K562 (cell line): ENCODE data around the gene TRPM8. TPM values are rescaled to one million over a fixed set of nuclear protein-coding genes. Genes with fewer than 3 reads are reported as not detected.

ENCODE experiments used
- ATAC-seq: fragments of 200-7000 bp; cut with Tn5 transposase; 3 replicates; pipeline ENCODE4 v1.9.1; 2020; ENCODE audit warnings: moderate library complexity
- BruUV-seq: library from RNA; stranded (reverse); fragments of 400-500 nt; replicated peaks from 2 replicates; lab custom pipeline; 2021; lab: Mats Ljungman, UMichigan
- CTCF ChIA-PET: fragments of 300-600 bp; formaldehyde crosslinking; extraction: SDS; loops from one replicate; lab custom pipeline; 2021; ENCODE audit warnings: low intra/inter-chr PET ratio; lab: Yijun Ruan, JAX
- POLR2A ChIA-PET: fragments of 300-600, 350-650 bp; sonication (Branson Sonifier 250); formaldehyde crosslinking; extraction: SDS; loops from one replicate; lab custom pipeline; 2021; ENCODE audit warnings: antibody characterized with exemption, inconsistent platforms; lab: Yijun Ruan, JAX
- DNase-seq, 4 experiments: peaks; one replicate each; pipeline versions ENCODE4 v3.0.0 to v3.0.0-alpha.2; 2011 to 2018; ENCODE audit warnings: low spot score in 3 of 4, mixed read lengths in 3 of 4; ENCODE audit errors: extremely low read depth in 1 of 4
- FAIRE-seq: peaks from 2 replicates; lab custom pipeline; 2011; peaks lifted over from hg19 to GRCh38; lab: Jason Lieb, UNC
- H2AFZ ChIP-seq: 2 replicates; pipeline ENCODE4 v1.6.0; 2011; ENCODE audit warnings: low read depth, low read length, control low read depth, inconsistent platforms
- H3K27ac ChIP-seq: fragments of 200-600 bp; 3 replicates; pipeline ENCODE4 v1.8.0; 2011; ENCODE audit warnings: low read depth, mild to moderate bottlenecking, control low read depth, inconsistent platforms, low read length, moderate library complexity, mixed read lengths; ENCODE audit errors: extremely low read depth
- H3K27me3 ChIP-seq, 2 experiments: fragments of 300-600 bp in 1 of 2; 2 replicates in 1 of 2; 3 replicates in 1 of 2; pipeline versions ENCODE4 v1.6.0 to v1.8.0; 2011; ENCODE audit warnings: inconsistent platforms in 2 of 2, low read length in 2 of 2, mild to moderate bottlenecking in 1 of 2, mixed read lengths in 1 of 2, moderate library complexity in 1 of 2; ENCODE audit not compliant: control insufficient read depth in 2 of 2, insufficient read depth in 2 of 2
- H3K36me3 ChIP-seq: fragments of 300-600 bp; 3 replicates; pipeline ENCODE4 v1.8.0; 2011; ENCODE audit warnings: mild to moderate bottlenecking, low read length, inconsistent platforms; ENCODE audit not compliant: control insufficient read depth, insufficient read depth
- H3K4me1 ChIP-seq, 2 experiments: fragments of 200-600 bp in 1 of 2; replicated peaks in 1 of 2; 2 replicates in 1 of 2; 3 replicates in 1 of 2; pipeline versions ENCODE4 v1.5.1 to v1.8.0; 2011; ENCODE audit warnings: inconsistent platforms in 2 of 2, low read length in 2 of 2, mild to moderate bottlenecking in 1 of 2, mixed read lengths in 1 of 2, moderate library complexity in 1 of 2; ENCODE audit not compliant: control insufficient read depth in 2 of 2, insufficient read depth in 2 of 2
- H3K4me2 ChIP-seq: 2 replicates; pipeline ENCODE4 v1.6.1; 2011; ENCODE audit warnings: low read length, control low read depth, inconsistent platforms, mixed read lengths; ENCODE audit not compliant: insufficient read depth
- H3K4me3 ChIP-seq: fragments of 200-600 bp; sonication (generic), shearing (Covaris generic); 2 replicates; pipeline ENCODE4 v1.5.1; 2016; ENCODE audit warnings: control low read depth, inconsistent platforms
- H3K79me2 ChIP-seq: fragments of 200-600 bp; 3 replicates; pipeline ENCODE4 v1.8.0; 2011; ENCODE audit warnings: low read length, inconsistent platforms; ENCODE audit not compliant: control insufficient read depth, insufficient read depth
- H3K9ac ChIP-seq, 2 experiments: 2 replicates each; pipeline versions ENCODE4 v1.6.0 to v1.6.1; 2011; ENCODE audit warnings: low read depth in 2 of 2, low read length in 2 of 2, control low read depth in 1 of 2, inconsistent platforms in 1 of 2, mild to moderate bottlenecking in 1 of 2, mixed read lengths in 1 of 2; ENCODE audit not compliant: insufficient read depth in 1 of 2
- H3K9me1 ChIP-seq: one replicate; pipeline ENCODE4 v1.6.0; 2011; ENCODE audit warnings: inconsistent platforms, mild to moderate bottlenecking, low read length, moderate library complexity; ENCODE audit not compliant: control insufficient read depth, insufficient read depth
- H3K9me3 ChIP-seq: replicated peaks from 2 replicates; pipeline ENCODE4 v1.5.1; 2011; ENCODE audit warnings: low read depth, low read length, inconsistent platforms; ENCODE audit not compliant: control insufficient read depth, insufficient read depth
- H4K20me1 ChIP-seq: replicated peaks from 2 replicates; pipeline ENCODE4 v1.6.1; 2011; ENCODE audit warnings: low read length, inconsistent platforms, mixed read lengths; ENCODE audit not compliant: control insufficient read depth, insufficient read depth
- CHCHD3 ChIP-seq: fragments of 250-450 bp; sonication (Bioruptor Pico); IDR thresholded peaks from 2 replicates; pipeline ENCODE4 v2.1.2; 2022; ENCODE audit warnings: mild to moderate bottlenecking
- KDM5B ChIP-seq: fragments of 200-600 bp; sonication (generic); IDR thresholded peaks from 2 replicates; pipeline ENCODE4 v1.6.1; 2012; ENCODE audit warnings: low read depth, mild to moderate bottlenecking, moderate library complexity, low read length, control low read depth, inconsistent platforms; ENCODE audit not compliant: insufficient replicate concordance
- MEF2A ChIP-seq: IDR thresholded peaks from 2 replicates; pipeline ENCODE4 v1.6.1; 2011; ENCODE audit warnings: low read depth, mild to moderate bottlenecking, low read length, moderate library complexity; ENCODE audit not compliant: control insufficient read depth
- MITF ChIP-seq: IDR thresholded peaks from 2 replicates; pipeline ENCODE4 v1.6.1; 2014; ENCODE audit warnings: antibody characterized with exemption
- SNAPC5 ChIP-seq: fragments of 250-450 bp; sonication (Bioruptor Pico); IDR thresholded peaks from 2 replicates; pipeline ENCODE4 v1.8.0; 2021; ENCODE audit warnings: moderate library complexity, mild to moderate bottlenecking, inconsistent platforms
- TSHZ1 ChIP-seq: fragments of 250-450 bp; sonication (Bioruptor Pico); IDR thresholded peaks from 2 replicates; pipeline ENCODE4 v1.4.0; 2020; ENCODE audit warnings: mild to moderate bottlenecking, moderate library complexity
- ZNF124 ChIP-seq: sonication (generic); formaldehyde crosslinking; IDR thresholded peaks from 2 replicates; pipeline ENCODE4 v1.8.1; 2022; ENCODE audit warnings: missing genetic modification reagents
- WGBS: fragments of 100-300 bp; shearing (Covaris generic); methylation state at CpG from one replicate; pipeline ENCODE4 v1.1.6; 2016; ENCODE audit warnings: low coverage, mixed read lengths; ENCODE audit not compliant: insufficient coverage; ENCODE audit errors: missing lambda C conversion rate; 5-methylcytosine and 5-hydroxymethylcytosine counted together
- in situ Hi-C: fragments of 300-500 bp; cut with MboI; formaldehyde crosslinking; loops from 4 replicates; pipeline ENCODE4 v1.15.0; 2018; ENCODE audit warnings: inconsistent platforms, mixed read lengths
- intact Hi-C: fragments of 100-400 bp; cut with micrococcal nuclease; formaldehyde crosslinking; loops from 2 replicates; pipeline ENCODE4 v1.14.2; 2022
- polyA plus RNA-seq, 8 experiments: library from polyadenylated mRNA; depleted of rRNA in 4 of 8; stranded (reverse) in 5 of 8; unstranded in 3 of 8; fragments of >200 nt; fragmentation: Nextera tagmentation in 2 of 8; fragmentation: Illumina TruSeq in 1 of 8; extraction: Ambion mirVana in 2 of 8; extraction: Trizol in 1 of 8; gene quantifications; 2 replicates each; pipeline versions ENCODE4 v1.2.1 to v1.2.3, GENCODE V29; 2011 to 2014; ENCODE audit warnings: inconsistent platforms in 1 of 8, missing spikeins in 1 of 8
- total RNA-seq, 7 experiments: library from RNA; depleted of rRNA in 6 of 7; stranded (reverse); fragments of >200 nt in 6 of 7; fragmentation: Illumina TruSeq in 2 of 7; extraction: Trizol in 2 of 7; gene quantifications; 2 replicates each; pipeline versions ENCODE4 v1.2.1 to v1.2.3, GENCODE V29; 2011 to 2021; ENCODE audit warnings: low replicate concordance in 1 of 7

Gene TRPM8
- total and polyA plus RNA-seq, 9 of the 15 experiments (the other 6 are each of a cell fraction or from before 2014, with no cell fraction given) = not detected

GRCh38 chr2:234022424-234022823 is 105.3 kb downstream of the TRPM8 start:
- H3K9me1 ChIP-seq = no peaks in the 10 kb centered on the region
- WGBS = 0% methylated on average over 1 of the region's 1 CpG
- no peak overlapping the region for H3K4me2 ChIP-seq
- FAIRE-seq (no peak), ATAC-seq (no peak)
- H3K9me3 ChIP-seq = no peaks in the 10 kb centered on the region
- POLR2A ChIA-PET = no interaction called here
- H4K20me1 ChIP-seq = no peaks in the 10 kb centered on the region
- intact Hi-C loops = no loop called here
- H3K27me3 ChIP-seq = no peaks in the 10 kb centered on the region
- H3K4me3 ChIP-seq = no peak overlapping the region
- CTCF ChIA-PET = no interaction called here
- no peak for TF ChIP-seq KDM5B
- no peak for TF ChIP-seq CHCHD3 (CRISPR knock-in tag)
- no peak for TF ChIP-seq MEF2A
- TF ChIP-seq ZNF124 (CRISPR knock-in tag) = no peak
- no peak for TF ChIP-seq MITF
- no peak for TF ChIP-seq SNAPC5 (CRISPR knock-in tag)
- TF ChIP-seq TSHZ1 (CRISPR knock-in tag) = no peak
- TF ChIP-seq, all 486 proteins: peak for 0
- no peak for DNase-seq
- in situ Hi-C loops = no loop called here
- Histone ChIP-seq H3K36me3 (no peaks in the 10 kb centered on the region), H3K4me1 (no peaks in the 10 kb centered on the region), H2AFZ (no peak overlapping the region), H3K27ac (no peak overlapping the region), H3K9ac (no peak overlapping the region), H3K79me2 (no peaks in the 10 kb centered on the region)
- BruUV-seq = no TSS peak
